Measurements from ENCODE around the gene SLC26A6.

The SLC26A6 gene

DNA sequence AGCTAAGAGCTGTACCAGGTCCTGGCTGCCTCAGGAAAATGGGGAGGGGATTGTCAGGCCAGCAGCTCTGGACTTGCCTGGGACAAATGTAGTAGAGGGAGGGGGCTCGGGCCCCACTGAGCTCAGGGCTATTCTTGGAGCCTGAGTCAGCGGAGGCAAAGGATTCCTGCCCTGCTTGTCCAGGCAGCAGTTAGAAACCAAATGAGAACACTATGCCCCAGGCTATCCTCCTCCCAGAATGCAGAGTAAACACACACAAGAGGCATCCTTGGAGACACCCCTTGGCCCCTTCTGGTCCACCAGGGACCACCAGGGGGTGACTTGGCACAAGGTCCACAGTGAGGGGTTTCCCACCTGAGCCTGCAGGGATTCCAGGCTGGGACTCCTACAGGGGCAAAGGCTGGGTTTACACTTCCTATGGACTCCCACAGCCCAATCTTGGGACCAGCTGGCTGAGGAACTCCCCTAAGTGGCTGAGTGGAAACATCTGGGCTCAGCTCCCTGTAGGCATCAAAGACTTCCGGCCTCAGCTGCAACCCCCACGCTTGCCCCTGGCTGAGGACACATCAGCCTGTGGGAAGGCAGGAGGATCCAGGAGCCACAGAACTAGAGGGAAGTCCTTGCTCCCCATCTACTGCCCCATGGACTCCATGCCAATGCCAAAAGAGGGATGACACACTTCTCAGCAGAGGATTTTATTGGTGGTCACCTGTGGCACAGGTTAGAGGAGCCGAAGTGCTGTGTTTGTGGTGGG lies 36.8 kb downstream of the SLC26A6 start:
- no peak for DNase-seq

DNA sequence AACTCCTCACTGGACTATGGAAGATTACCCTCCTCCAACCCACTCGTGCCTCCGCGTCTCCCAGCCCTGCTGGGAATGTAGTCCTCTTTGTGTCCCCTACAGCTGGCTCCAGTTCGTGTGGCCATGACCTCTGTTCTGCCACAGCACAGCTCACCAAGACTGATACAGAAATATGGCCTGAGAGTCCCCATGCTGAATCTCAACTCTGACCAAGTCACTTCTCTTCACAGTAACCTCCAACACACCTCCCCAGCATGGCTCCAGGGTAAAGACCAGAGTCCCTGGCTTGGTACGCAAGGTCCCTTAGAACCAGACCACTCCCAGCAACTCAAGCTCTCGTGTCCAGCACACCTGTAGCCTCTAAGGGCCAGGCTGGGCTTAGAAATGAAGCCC lies 37.9 kb downstream of the SLC26A6 start:
- no peak for DNase-seq

DNA sequence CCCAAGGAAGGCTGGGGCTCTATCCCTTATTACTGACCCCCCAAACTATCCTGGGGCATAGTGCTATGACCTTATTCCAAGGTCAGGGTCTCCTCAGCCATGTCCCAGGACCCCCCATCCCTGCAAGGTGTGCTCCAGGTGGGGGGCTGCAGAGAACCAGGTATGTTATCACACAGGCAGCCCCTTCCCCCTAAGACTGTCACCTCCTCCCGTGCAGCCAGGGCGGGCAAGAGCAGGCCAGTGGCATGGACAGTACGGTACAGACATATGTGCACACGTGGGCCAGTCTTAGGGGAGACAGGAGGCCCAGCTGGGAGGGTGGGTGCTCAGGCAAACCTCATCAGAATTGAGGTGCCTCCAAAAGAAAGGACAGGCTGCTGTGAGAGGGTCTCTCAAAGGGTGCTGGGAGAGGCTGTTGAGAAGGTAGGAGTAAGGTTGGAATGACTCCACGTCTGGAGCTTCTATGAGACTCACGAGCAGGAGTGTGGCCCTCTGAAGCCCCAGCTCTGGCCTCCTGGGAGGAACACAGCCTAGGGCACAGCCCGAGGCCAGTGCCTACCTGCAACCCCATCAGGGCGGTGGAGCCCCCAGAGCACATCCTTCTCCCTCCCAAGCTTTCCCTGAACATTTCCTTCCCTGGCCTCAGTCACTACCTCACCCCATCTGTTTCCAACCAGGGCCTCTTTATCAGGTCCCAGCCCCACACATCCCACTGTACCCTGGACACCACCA lies 38.4 kb downstream of the SLC26A6 start:
- no peak for DNase-seq

DNA sequence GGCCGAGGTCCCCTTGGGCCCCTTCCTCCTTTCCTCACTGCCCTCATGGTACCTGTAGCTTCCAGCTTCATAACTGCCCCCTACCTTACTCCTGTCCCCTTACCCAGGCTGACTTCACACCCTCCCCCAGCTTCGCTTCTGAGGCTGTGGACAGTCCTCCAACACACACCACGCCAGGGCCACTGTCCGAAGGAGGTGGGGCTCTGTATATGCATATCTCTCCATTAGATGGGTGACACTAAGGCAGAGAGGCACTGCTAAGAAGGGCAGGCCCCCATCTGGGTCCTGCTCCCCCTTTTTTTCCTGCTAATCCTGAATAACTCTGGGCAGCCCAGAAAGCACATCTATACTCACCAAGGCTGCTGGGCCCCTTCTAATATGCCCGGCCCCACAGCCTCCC lies 39.1 kb downstream of the SLC26A6 start:
- no peak for DNase-seq

DNA sequence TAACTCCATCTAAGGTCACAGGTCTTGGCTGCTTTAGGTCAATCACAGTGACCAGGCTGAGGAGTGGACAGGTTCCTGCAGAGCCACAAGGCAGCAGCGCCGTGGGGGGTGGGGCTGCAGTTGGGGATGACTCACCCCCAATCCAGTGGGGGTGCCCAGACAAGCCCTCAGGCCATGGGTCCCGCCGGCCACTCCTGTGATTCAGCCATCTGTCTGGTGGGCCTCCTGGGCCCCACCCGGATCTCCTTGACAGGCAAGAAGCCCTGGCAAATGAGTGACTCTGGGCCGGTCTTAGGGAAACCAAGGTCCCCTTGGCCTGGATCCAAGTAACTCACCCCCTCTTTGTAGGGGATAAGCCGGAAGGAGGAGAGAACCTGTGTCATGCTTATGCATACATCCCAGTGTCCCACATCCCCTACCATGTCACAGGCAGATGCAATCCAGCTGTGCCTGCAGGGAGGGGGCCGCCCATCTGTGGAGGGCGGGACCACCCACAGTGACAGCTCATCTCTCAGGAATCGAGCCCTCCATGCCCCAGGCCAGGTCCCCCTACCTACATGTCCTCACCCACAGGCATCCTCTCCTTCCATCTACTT lies 39.6 kb downstream of the SLC26A6 start:
- no peak for DNase-seq

DNA sequence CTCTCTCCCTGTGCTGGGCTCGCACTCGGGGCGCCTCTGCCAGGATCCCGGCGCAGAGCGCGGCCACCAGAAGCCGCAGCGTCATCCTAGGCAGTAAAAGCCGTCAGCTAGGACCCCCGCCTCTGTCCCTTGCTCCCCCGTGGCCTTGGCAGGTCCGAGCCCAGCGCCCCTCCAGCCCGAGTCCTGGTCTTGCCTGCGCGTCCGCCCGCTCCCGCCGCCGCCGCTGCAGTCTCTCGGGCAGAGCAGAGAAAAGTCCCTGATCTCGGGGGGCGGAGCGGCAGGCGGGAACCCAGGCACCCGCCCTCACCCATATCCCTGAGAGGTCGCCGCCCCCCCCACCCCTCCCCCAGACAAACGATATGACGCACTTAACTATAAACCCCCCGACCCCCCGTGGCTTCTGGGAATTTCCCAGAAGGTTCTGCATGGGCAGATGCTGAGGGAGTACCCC lies 40.2 kb downstream of the SLC26A6 start, which contains the start of gene COL7A1:
TSS of gene COL7A1 (minus strand) at position 255 of the 451 bp plus-strand sequence. CDS start at position 85, 170 bp downstream.
- peak; percentile 19 for DNase-seq

DNA sequence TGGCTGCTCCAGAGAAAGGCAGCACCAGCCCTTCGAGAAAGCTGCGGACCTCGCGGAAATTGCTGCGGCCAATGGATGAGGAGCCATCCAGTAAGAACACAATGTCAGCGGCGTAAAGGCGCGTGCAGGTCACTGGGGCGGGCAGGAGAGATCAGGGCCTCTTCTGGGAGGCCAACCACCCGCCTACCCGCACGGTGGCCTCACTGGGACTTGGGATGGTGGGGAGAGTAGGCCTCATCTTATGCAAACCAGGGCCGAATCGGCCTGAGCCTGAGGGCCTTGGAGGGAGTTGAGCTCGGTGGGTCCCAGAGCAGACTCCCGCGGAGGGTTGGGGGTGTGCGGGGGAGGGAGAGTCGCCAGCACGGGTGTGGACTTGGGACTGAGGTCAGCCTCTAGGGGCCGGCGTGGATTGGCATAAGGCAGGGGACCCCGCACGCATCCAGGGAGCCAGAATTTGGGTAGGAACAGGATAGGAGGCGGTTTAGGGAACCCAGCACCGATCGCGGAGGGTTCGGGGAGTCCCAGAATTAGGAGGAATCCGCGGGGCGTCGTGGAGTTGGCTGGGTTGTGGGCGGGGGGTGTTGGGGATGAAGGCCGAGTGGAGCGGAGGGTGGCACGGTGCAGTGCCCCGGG lies 40.7 kb downstream of the SLC26A6 start:
- no peak for DNase-seq

DNA sequence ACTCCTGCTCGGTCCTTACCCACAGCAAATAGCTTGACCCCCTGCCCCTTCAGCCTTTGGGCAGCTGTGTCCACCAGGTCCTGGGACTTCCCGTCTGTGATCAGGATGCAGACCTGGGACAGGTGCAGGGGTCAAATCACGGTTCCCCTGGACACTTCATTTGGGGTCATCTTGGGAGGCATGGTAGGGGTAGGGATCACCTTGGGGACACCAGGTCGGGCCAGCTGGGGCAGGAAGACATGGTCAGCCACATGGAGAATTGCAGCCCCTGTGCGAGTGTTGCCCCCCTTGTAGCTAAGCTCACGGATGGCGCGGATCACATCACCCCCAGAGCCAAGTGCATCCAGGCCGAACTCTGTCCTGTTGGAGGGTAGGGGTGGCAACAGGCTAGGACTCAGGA lies 41.9 kb downstream of the SLC26A6 start:
- DNase-seq, result no peak

DNA sequence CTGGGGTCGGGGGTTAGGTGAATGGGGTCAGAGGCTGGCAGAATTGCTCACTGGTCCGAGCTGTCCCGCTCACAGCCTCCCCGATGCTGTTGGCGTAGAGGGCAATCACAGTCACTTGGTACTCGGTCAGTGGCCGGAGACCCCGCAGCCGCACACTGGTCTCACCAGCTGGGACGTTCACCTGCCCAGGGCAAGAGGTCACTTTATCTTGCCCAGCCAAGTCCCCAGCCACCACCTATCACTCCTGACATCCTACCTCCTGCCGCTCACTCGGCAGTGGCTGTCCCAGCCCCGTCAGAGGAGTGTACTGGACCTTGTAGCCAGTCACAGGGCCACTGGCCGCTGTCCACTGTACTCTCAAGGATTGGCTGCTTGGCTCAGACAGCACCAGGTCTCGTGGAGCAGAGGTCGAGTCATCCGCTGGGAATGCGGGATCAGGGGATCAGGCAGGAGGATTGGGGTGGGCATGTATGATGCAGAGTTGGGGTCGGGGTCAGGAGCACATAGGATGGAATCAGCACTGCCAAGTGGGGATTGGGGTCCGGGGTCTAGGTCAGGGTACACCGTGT lies 42.7 kb downstream of the SLC26A6 start:
- no peak for DNase-seq

DNA sequence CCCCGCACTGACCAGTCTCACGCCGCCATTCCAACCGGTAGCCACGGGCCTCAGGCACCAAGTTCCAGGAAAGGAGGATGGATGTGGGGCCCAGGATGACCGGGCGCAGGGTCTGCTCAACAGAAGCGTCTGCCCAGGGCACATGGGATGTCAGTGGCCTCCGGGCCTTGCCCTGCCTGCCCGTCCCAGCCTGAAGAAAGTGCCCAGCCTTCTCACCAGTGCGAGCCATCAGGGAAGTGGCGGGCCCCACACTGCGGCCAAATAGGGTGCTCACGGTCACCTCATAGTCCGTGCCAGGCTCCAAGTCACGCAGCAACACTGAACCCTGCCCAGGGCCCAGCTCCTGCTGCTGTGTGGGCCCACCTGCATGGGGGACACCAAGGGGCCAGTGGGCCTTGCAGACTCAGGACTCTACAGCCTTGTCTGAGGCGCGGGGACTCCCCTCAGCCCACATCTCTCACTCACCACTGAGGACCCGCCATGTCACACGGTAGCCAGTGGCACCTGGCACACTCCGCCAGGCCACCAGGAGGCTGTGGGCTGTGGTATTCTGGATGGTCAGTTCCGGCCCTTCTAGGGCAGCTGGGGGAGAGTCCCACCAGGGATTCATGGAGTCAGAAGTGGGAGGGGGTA lies 43.3 kb downstream of the SLC26A6 start:
- DNase-seq, result no peak

DNA sequence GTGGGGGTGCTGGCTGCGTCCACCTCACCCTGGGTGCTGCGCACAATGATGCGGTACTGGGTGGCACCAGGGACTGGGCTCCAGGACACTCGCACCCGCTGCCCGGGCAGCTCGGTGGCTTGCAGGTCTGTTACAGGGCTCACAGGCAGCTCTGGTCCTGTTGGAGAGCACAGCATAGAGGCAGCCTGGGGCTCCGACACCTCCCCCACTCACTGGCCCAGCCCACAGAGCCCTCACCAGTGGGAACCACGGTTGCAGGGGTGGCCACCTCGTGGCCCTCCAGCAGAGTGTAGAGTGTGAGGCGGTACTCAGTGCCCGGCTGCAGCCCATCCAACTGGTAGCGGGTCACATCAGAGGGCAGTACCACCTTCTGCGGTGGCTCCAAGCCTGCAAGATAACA lies 43.8 kb downstream of the SLC26A6 start:
- no peak for DNase-seq

DNA sequence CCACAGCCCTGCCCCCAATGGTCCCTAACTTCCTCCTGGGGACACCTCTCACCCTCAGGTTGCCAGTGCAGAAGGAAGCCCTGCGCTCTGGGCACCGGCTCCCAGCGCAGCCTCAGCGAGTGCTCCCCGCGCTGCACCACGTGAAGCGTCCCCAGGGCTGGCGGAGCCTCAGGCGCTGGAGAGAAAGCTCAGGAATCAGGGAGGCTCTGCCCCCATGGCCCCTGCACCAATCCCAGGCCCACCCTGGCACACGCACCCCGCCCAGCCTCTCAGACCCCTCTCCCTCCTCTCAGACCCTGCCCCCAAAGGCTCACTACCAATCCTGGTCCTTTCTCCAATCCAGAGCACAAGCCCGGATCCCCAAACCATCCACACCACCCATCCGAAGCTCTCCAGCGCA lies 47.0 kb downstream of the SLC26A6 start:
- no peak for DNase-seq

DNA sequence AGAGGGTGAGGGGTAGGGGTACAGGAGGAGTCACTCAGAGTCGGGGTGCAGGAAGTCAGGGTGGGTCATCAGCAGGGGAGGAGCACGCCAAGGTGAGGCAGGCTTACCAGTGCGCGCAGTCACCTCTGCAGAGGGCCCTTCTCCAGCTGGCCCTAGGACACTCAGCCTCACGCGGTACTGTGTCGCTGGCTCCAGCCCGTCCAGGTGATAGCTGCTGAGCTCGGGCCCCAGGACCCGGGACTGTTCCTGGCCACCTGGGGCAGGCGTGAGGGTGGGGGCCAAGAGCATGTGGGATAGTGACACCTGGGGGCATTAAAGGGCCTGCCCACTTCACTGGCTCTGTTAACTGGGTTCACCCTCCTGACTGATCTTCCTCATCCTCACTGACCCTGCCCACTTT lies 47.6 kb downstream of the SLC26A6 start:
- DNase-seq, result no peak

DNA sequence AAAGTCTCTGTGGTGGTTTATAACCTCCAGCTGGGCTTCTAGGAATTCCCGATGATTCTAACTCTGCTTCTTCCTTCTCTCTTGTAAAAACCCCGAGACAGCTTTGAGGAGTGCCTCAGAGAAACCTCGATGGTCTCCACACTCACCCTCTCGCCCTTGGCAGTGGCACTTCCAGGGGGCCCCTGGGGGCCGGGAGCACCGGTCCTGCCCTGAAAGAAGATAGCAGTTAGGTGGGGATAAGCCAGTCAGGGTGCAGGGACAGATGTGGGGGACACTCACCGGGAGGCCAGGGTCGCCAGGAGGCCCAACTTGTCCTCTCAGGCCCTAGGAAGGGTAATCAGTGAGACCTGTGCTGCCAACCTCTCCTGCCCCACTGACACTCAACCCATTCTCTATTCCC lies 49.9 kb downstream of the SLC26A6 start:
- DNase-seq, result no peak

DNA sequence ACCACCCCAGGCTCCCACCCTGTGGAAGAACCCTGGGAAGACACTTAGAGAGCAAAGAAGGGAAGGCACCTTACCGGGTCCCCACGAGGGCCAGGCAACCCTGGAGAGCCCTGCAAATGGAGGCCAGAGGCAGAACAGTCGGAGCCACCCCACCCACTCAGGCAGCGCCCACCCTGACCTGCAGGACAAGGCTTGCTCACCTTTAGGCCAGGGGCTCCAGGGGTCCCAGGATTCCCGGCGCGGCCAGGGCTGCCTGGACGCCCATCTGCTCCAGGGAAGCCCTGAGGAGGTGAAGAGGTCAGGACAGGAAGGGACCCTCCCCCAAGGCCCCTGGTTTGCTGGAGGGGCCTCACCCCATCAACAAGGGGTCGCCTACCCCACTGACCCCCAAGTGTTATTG lies 50.4 kb downstream of the SLC26A6 start:
- no peak for DNase-seq

DNA sequence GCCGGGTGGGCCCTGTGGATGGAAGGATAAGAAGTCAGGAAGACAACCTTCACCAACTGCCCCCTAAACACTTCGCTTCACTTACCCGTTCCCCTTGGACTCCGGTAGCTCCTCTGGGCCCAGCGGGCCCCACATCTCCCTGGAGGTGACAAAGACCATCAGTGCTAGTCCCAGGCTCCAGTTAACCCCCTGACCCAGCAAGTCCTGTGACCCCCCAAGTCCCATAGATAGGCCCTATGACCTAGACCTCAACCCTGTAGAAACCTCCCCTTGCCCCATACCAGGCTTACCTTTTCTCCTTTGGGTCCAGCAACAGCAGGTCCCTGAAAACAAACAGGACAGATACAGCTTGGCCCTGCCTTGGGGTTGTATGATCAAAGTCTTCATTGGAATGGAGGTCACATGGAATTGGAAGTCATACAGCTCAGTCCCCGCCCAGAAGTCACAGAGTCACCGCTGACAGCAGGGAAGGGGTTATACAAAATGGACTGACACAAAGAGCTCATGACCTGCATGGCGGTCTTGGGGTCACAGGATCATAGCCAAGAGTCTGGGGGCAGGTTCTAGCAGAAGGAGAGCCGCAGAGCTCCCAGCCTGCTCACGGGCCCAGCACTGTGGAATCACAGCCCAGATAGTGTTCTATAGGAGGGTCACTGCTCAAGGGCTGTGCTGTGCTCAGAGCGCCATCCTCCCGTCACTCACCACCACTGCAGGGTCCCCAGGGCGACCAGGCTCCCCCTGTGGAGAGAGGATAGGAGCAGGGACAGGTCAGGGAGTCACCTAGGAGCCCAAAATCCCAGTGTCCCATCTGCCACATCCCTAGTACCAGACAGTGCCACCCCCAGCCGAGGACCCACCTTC lies 53.4 kb downstream of the SLC26A6 start:
- DNase-seq, result no peak

DNA sequence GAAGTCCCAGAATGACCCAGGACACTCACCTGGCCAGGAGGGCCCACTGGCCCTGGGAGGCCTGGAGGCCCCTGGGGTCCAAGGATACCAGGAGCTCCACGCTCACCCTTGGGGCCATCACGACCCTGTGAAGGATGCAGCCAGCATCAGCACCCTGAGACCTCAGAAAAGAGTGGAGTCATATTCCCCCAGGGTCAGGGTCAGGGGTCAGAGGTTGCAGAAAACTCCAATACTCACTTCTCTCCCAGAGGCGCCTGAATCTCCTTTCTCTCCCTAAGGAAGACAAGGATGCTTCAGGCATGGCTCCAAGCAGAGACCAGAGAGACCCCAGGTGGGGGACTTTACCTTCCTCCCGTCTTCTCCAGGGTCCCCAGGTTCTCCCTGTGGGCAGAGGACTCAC lies 58.6 kb downstream of the SLC26A6 start:
- no peak for DNase-seq
